Activated T-cell treated with anti-CD3 and anti-CD28 coated beads, Interleukin-2, amount 50 U/mL, for 4 hours (primary cell): Measurements from ENCODE around the gene GPRC5B. TPM values are rescaled to one million over a fixed set of nuclear protein-coding genes. Genes with fewer than 3 reads are reported as not detected.

Experiments
- ATAC-seq, 2 donors: fragments of 200-7000 bp; cut with Tn5 transposase; one replicate each; pipeline ENCODE4 v1.10.0; 2021
- DNase-seq: peaks from one replicate; pipeline ENCODE4 v3.0.0-alpha.2; 2020
- H3K27me3 Mint-ChIP-seq: one replicate; pipeline ENCODE4 v1.8.0; 2021; ENCODE audit warnings: low read depth, mixed read lengths
- H3K36me3 Mint-ChIP-seq: one replicate; pipeline ENCODE4 v1.8.0; 2022; ENCODE audit warnings: mixed read lengths; ENCODE audit not compliant: insufficient read depth
- H3K4me1 Mint-ChIP-seq: one replicate; pipeline ENCODE4 v1.8.0; 2021; ENCODE audit warnings: low read depth, mixed read lengths
- H3K4me3 Mint-ChIP-seq: one replicate; pipeline ENCODE4 v1.8.0; 2021; ENCODE audit warnings: mild to moderate bottlenecking, moderate library complexity, mixed read lengths
- H3K9me3 Mint-ChIP-seq: one replicate; pipeline ENCODE4 v1.8.0; 2021; ENCODE audit warnings: mixed read lengths
- total RNA-seq, 3 donors: library from RNA; stranded (reverse); gene quantifications; one replicate each; pipeline ENCODE4 v1.2.1, GENCODE V29; 2021

GPRC5B gene
- total RNA-seq, 3 donors from 2014 or later: 0.27 to 0.66 (median 0.40) TPM

GRCh38 chr16:19909750-19910322, 25.2 kb upstream of the GPRC5B start:
- Mint-ChIP-seq H3K9me3 (no peaks in the 10 kb centered on the region), H3K4me1 (peaks cover 6% of the 10 kb centered on the region), H3K27me3 (peaks cover 13% of the 10 kb centered on the region), H3K36me3 (no peaks in the 10 kb centered on the region), H3K4me3 (no peak overlapping the region)
- ATAC-seq (no peak), DNase-seq (no peak)

DNA sequence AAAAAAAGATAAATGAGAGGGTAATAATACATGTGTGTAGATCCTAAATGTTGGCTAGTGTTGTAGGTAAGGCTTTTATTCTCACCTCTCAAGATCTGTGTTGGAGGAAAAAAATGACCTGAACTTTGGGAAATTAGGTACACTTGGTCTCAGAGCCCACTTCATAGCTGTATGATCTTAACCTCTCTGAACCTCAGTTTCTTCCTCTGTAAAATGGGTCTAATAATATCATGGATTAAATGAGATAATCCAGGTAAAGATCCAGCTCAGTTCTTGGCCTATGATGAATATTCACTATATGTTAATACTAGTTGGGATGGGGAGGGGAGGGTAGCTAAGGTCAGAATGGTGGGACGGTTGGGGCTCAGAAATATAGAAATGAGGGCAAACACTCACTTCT, 24.3 kb upstream of the GPRC5B start:
- ATAC-seq (no peak), DNase-seq (no peak)
- peaks cover 6% of the 10 kb centered on the region for H3K4me1 Mint-ChIP-seq
- no peaks in the 10 kb centered on the region for H3K36me3 Mint-ChIP-seq
- no peak overlapping the region for H3K4me3 Mint-ChIP-seq
- no peaks in the 10 kb centered on the region for H3K9me3 Mint-ChIP-seq
- peaks cover 13% of the 10 kb centered on the region for H3K27me3 Mint-ChIP-seq

- no peaks in the 10 kb centered on the region for H3K36me3 Mint-ChIP-seq
- DNase-seq (peak; percentile 65), ATAC-seq (peak; percentile 96)
- H3K4me1 Mint-ChIP-seq: peaks cover 6% of the 10 kb centered on the region
- no peaks in the 10 kb centered on the region for H3K9me3 Mint-ChIP-seq
- H3K4me3 Mint-ChIP-seq: peak overlapping the region; percentile 63
- H3K27me3 Mint-ChIP-seq: peaks cover 13% of the 10 kb centered on the region
These were observed 22.7 kb upstream of the GPRC5B start for GRCh38 chr16:19907161-19907992.

DNA sequence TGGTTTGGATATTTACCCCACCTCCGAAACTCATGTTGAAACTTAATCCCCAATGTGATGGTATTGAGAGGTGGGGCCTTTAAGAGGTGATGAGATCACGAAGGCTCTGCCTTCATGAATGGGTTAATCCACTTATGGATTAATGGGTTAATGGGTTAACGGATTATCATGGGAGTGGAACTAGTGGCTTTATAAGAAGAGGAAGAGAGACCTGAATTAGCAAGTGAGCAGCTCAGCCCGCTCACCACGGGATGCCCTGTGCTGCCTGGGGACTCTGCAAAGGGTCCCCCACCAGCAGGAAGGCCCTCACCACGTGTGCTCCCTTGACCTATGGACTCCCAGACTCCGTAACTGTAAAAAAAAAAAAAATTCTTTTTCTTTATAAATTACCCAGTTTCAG, 16.5 kb upstream of the GPRC5B start:
- Mint-ChIP-seq H3K4me3 (no peak overlapping the region), H3K4me1 (peaks cover 2% of the 10 kb centered on the region), H3K36me3 (no peaks in the 10 kb centered on the region), H3K9me3 (no peaks in the 10 kb centered on the region), H3K27me3 (peaks cover 9% of the 10 kb centered on the region)
- no peak for DNase-seq
- no peak for ATAC-seq

GRCh38 chr16:19899605-19899955, 14.9 kb upstream of the GPRC5B start:
- H3K36me3 Mint-ChIP-seq: no peaks in the 10 kb centered on the region
- DNase-seq (no peak), ATAC-seq (no peak)
- no peak overlapping the region for H3K4me3 Mint-ChIP-seq
- H3K27me3 Mint-ChIP-seq: peaks cover 9% of the 10 kb centered on the region
- H3K4me1 Mint-ChIP-seq: peaks cover 2% of the 10 kb centered on the region
- H3K9me3 Mint-ChIP-seq: no peaks in the 10 kb centered on the region

GRCh38 chr16:19898924-19899604, 14.4 kb upstream of the GPRC5B start:
- H3K4me3 Mint-ChIP-seq: no peak overlapping the region
- H3K9me3 Mint-ChIP-seq: no peaks in the 10 kb centered on the region
- peaks cover 9% of the 10 kb centered on the region for H3K27me3 Mint-ChIP-seq
- H3K4me1 Mint-ChIP-seq: peaks cover 2% of the 10 kb centered on the region
- peak; percentile 58 to 62 for ATAC-seq
- DNase-seq: no peak
- no peaks in the 10 kb centered on the region for H3K36me3 Mint-ChIP-seq

DNA sequence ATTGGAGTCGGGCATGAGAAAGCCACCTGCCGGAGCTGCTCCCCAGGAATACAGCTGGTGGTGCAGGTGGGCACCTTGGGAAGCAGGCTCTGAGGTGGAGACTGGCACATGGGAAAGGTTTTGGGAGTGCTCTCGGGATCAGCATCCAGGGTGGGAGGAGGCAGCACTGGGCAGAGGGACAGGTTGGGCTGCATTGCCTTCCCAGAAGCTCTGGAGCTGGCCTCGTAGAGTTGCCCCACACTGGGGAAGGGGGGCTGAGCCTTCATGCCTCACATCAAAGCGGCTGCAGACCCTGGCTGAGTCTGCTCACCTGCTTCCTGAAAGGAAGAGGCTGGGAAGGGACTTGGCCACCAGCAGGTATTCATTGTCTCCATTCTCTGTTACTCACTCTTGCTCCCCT, 13.5 kb upstream of the GPRC5B start:
- DNase-seq (no peak), ATAC-seq (no peak)
- no peaks in the 10 kb centered on the region for H3K36me3 Mint-ChIP-seq

GRCh38 chr16:19896951-19897350, 12.3 kb upstream of the GPRC5B start:
- no peaks in the 10 kb centered on the region for H3K9me3 Mint-ChIP-seq
- H3K4me1 Mint-ChIP-seq: peaks cover 2% of the 10 kb centered on the region
- no peak overlapping the region for H3K4me3 Mint-ChIP-seq
- H3K27me3 Mint-ChIP-seq: peaks cover 10% of the 10 kb centered on the region
- H3K36me3 Mint-ChIP-seq: no peaks in the 10 kb centered on the region
- ATAC-seq (no peak), DNase-seq (no peak)

More for the DNA sequence above, 13.5 kb upstream of the GPRC5B start:
- Mint-ChIP-seq H3K9me3 (no peaks in the 10 kb centered on the region), H3K4me1 (peaks cover 2% of the 10 kb centered on the region), H3K27me3 (peaks cover 9% of the 10 kb centered on the region), H3K4me3 (no peak overlapping the region)

GRCh38 chr16:19894586-19894985, 9.9 kb upstream of the GPRC5B start:
- no peak for DNase-seq
- Mint-ChIP-seq H3K4me3 (no peak overlapping the region), H3K36me3 (no peaks in the 10 kb centered on the region), H3K4me1 (peaks cover 2% of the 10 kb centered on the region), H3K27me3 (peaks cover 10% of the 10 kb centered on the region), H3K9me3 (peaks cover 4% of the 10 kb centered on the region)
- ATAC-seq: no peak

- Mint-ChIP-seq H3K27me3 (peaks cover 3% of the 10 kb centered on the region), H3K4me3 (no peak overlapping the region), H3K4me1 (no peaks in the 10 kb centered on the region), H3K9me3 (peaks cover 4% of the 10 kb centered on the region), H3K36me3 (no peaks in the 10 kb centered on the region)
- ATAC-seq: no peak
- DNase-seq: no peak
These were observed 8.3 kb upstream of the GPRC5B start for GRCh38 chr16:19892902-19893301.

GRCh38 chr16:19890901-19891300, 6.3 kb upstream of the GPRC5B start:
- H3K27me3 Mint-ChIP-seq: peaks cover 6% of the 10 kb centered on the region
- H3K36me3 Mint-ChIP-seq: no peaks in the 10 kb centered on the region
- ATAC-seq (no peak), DNase-seq (no peak)
- H3K9me3 Mint-ChIP-seq: peaks cover 4% of the 10 kb centered on the region
- no peak overlapping the region for H3K4me3 Mint-ChIP-seq
- H3K4me1 Mint-ChIP-seq: peaks cover 7% of the 10 kb centered on the region

DNA sequence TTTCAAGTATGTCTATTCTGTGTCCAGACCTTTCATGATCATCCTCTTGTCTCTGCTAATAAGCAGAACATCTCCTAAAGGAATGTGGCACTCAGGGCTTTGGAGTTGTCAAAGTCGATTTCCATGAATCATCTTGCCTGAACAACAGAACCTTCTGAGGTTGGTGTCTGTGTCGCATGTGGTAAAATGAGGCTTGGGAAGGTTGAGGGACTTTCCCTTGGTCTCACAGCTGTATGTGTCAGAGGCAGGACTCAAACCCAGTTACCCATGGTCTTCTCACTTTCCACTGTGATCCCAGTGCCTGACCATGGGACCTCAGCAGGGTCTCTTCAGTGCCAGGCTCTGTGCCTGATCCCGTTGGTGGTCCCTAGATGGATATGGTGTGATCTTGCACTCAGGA, 4.2 kb upstream of the GPRC5B start:
- H3K36me3 Mint-ChIP-seq: no peaks in the 10 kb centered on the region
- H3K4me3 Mint-ChIP-seq: no peak overlapping the region
- peaks cover 4% of the 10 kb centered on the region for H3K9me3 Mint-ChIP-seq
- H3K27me3 Mint-ChIP-seq: peaks cover 17% of the 10 kb centered on the region
- peak in 1 of 2 donors; percentile 24 for ATAC-seq
- peaks cover 17% of the 10 kb centered on the region for H3K4me1 Mint-ChIP-seq
- DNase-seq: no peak

DNA sequence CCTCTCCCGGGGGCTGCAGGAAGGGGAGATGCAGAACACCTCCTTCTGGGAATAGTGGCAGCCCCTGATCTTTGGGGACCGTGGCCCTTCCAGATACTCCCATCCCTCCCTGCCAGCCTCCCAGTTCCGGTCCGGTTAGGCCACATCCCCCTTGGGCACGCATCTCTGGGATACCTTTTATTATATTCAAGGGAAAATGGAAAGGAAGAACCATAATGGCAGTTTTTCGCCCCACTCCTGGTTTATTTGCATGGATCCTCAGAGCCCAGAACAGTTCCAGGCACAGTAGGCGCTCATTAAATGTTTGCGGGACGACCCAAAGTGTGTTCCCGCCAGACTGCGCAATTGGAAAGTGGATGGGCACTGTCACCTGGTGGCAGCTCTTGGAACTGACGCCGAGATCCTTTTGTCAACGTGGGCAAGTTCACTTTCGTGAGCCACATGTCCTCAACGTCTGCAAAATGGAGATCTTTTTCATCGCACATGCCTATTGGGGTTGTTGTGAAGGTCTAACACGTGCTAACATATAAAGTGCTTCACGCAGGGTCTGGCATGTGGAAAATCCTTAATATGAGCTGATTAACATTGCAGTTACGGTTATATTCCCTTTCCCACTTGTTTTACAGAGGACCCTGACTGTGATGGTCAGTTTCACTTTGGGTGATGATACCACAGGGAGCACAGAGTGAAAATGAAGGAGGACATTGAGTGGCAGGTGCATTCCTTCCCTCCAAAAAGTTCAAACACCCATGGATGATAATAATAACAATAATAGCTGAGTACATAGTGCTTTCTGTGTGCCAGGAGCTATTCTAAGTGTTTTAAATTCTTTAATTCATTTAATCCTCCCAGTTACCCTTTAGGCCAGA, 1.7 kb upstream of the GPRC5B start:
- H3K36me3 Mint-ChIP-seq: no peaks in the 10 kb centered on the region
- peak; percentile 66 for ATAC-seq
- DNase-seq: peak; percentile 76

DNA sequence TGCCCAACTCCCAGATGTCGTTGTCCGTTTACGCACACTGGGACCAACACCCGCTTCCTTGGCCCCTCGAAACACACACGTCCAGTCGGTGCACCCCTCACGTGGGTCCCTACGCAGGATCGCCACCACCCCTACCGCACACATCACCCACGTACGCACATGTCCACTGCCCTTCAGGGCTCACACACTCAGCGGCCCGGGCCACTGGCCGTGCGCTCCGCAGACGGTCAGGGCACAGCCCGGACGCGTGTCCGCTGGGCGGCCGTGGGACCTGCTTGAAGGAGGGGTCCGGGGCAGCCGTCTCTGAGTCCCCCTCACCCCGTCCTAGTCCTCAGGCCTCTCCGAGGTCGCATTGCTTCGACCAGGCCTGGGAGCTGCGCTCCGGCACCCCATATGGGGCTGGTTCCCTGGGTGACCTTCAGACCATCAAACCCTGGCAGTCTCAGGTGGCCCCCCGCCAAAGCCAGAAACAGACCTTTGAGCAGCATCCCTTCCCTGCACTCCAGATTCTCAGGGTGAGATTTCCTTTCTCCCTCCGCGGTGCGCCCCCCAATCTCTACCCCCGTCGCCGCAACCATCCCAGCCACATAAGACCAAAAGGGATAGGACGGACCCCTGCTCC, 914 bp upstream of the GPRC5B start:
- H3K4me1 Mint-ChIP-seq: peaks cover 24% of the 10 kb centered on the region
- no peaks in the 10 kb centered on the region for H3K36me3 Mint-ChIP-seq
- peaks cover 35% of the 10 kb centered on the region for H3K27me3 Mint-ChIP-seq
- no peak for ATAC-seq
- no peaks in the 10 kb centered on the region for H3K9me3 Mint-ChIP-seq
- DNase-seq: no peak
- H3K4me3 Mint-ChIP-seq: peak overlapping the region; percentile 81

More for the DNA sequence above, 1.7 kb upstream of the GPRC5B start:
- H3K27me3 Mint-ChIP-seq: peaks cover 32% of the 10 kb centered on the region
- peaks cover 4% of the 10 kb centered on the region for H3K9me3 Mint-ChIP-seq
- peak overlapping the region; percentile 81 for H3K4me3 Mint-ChIP-seq
- peaks cover 24% of the 10 kb centered on the region for H3K4me1 Mint-ChIP-seq
